Measurements from ENCODE around the gene CCL19.

The CCL19 gene

DNA sequence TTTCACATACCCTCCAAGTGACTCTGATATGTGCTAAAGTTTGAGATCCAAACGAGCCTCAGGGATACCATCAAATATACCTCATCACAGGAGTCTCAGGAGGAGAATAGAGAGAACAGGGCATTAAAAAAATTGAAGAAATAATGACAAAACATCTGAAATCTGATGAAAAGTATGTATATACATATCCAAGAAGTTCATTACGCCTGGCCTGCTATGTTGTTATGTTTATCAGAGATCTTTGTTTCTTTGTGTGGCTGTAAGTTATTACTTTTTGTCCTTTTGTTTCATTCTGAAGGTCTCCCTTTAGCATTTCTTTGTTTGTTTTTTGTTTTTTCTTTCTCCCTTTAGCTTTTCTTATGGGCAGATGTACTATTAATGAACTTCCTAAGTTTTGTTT, 2.5 kb upstream of the CCL19 start:
- no peak overlapping the region for H3K4me3 ChIP-seq (ENCODE audit: low read depth, low read length)
- no peak for DNase-seq (ENCODE audit: low read depth, low spot score)
- in situ Hi-C loops (cut with HindIII; ENCODE audit: low sequenced_read_pairs), result no loop called here
- TF ChIP-seq, protein P1, sequence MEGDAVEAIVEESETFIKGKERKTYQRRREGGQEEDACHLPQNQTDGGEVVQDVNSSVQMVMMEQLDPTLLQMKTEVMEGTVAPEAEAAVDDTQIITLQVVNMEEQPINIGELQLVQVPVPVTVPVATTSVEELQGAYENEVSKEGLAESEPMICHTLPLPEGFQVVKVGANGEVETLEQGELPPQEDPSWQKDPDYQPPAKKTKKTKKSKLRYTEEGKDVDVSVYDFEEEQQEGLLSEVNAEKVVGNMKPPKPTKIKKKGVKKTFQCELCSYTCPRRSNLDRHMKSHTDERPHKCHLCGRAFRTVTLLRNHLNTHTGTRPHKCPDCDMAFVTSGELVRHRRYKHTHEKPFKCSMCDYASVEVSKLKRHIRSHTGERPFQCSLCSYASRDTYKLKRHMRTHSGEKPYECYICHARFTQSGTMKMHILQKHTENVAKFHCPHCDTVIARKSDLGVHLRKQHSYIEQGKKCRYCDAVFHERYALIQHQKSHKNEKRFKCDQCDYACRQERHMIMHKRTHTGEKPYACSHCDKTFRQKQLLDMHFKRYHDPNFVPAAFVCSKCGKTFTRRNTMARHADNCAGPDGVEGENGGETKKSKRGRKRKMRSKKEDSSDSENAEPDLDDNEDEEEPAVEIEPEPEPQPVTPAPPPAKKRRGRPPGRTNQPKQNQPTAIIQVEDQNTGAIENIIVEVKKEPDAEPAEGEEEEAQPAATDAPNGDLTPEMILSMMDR (IDR thresholded peaks at IDR 0.05; ENCODE audit: low read depth, low read length), result no peak

DNA sequence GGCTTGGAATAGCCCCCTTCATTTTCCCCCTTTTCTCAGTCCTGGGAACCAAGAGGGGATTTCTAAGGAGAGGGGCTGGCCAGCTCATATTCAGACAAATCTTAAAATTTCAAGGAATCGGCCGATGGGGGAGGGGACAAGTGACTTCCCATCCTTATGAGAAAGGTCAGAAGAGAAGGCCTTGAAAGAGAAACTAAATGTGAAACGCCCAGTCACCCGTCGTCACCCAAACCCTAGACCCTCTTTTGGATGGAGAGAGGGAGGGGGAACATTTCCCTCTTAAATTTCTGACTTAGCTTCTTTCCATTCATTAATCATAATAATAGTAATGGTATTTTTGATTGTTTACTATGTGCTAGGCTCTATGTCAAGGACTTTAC, 850 bp upstream of the CCL19 start:
- TF ChIP-seq, protein P1 (IDR thresholded peaks at IDR 0.05; ENCODE audit: low read depth, low read length), result no peak
- DNase-seq (ENCODE audit: low read depth, low spot score), result no peak
- in situ Hi-C loops (cut with HindIII; ENCODE audit: low sequenced_read_pairs), result no loop called here
- no peak overlapping the region for H3K4me3 ChIP-seq (ENCODE audit: low read depth, low read length)

DNA sequence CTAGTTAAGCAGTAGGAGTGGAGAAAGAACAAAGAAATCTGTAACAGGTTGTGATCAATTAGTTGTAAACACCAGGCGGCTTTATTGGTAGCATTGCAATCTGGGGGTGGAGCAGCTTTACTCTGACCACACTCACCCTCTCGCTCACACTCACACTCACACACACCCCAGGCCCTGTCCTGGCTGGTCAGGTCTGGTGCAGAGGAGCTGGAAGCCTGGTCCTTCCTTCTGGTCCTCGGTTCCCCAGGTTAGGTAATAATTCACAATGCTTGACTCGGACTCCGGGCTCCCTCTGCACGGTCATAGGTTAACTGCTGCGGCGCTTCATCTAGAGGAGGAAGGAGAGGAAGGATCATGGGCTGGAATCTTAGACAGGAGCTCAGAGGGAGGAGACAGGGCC, 1.6 kb downstream of the CCL19 start:
- H3K4me3 ChIP-seq (ENCODE audit: low read depth, low read length), result no peak overlapping the region
- TF ChIP-seq, protein P1 (IDR thresholded peaks at IDR 0.05; ENCODE audit: low read depth, low read length), result no peak
- no peak for DNase-seq (ENCODE audit: low read depth, low spot score)
- in situ Hi-C loops (cut with HindIII; ENCODE audit: low sequenced_read_pairs), result no loop called here

DNA sequence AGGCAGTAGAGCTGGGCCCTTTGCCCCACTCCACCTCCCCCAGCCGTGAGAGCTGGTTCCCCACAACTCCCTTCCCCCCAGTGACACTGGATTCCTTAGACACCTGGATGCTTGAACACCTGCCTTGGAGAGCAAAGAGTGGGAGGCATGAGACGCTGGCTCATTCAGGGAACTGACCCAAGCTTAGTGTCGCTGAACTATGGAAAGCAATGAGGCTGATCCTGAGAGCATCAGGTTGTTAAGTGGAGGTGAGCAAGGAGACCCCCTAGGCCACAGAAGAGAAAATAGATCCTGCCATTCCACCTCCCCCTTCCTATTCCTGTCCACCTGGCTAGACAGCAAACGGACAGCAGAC, 2.0 kb downstream of the CCL19 start:
- TF ChIP-seq, protein P1 (IDR thresholded peaks at IDR 0.05; ENCODE audit: low read depth, low read length), result no peak
- no peak for DNase-seq (ENCODE audit: low read depth, low spot score)
- no peak overlapping the region for H3K4me3 ChIP-seq (ENCODE audit: low read depth, low read length)
- in situ Hi-C loops (cut with HindIII; ENCODE audit: low sequenced_read_pairs), result no loop called here

DNA sequence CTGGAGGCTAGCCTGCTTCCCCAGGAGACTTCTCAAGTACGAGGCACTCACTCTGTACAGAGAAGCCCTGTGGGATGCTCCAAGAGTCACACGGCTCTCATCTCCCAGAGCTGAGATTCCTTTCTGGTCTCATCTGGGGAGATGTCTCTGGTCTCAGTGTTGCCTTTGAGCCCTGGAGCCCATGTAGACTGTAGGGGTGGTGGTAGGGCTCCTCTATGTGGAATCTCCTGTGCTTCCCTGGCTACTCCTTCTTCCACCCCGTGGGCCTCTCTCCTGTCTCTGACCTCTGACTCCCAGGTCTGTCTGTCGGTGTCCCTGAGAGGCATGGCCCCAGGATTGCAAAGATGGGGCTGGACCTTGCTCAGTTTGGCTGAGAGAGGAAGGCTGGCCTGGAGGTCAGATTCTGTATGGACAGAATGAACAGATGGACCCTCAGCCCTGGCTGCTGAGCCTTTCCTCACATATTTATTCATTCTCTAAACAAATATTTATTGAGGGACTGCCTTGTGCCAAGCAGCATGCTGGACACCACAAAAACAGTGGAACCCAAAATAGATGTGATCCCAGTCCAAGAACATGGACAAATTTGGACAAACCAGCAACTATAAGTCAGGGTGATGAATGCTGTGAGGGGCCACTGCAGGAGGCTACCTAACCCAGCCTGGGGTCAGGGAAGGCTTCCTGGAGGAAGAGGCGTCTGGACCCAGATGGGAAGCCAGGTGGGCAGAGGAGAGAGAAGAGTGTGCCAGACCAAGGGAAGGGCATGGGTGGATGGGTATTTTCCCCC, 2.6 kb downstream of the CCL19 start:
- TF ChIP-seq, protein P1 (IDR thresholded peaks at IDR 0.05; ENCODE audit: low read depth, low read length), result no peak
- H3K4me3 ChIP-seq (ENCODE audit: low read depth, low read length), result no peak overlapping the region
- DNase-seq (ENCODE audit: low read depth, low spot score), result no peak
- in situ Hi-C loops (cut with HindIII; ENCODE audit: low sequenced_read_pairs), result no loop called here

DNA sequence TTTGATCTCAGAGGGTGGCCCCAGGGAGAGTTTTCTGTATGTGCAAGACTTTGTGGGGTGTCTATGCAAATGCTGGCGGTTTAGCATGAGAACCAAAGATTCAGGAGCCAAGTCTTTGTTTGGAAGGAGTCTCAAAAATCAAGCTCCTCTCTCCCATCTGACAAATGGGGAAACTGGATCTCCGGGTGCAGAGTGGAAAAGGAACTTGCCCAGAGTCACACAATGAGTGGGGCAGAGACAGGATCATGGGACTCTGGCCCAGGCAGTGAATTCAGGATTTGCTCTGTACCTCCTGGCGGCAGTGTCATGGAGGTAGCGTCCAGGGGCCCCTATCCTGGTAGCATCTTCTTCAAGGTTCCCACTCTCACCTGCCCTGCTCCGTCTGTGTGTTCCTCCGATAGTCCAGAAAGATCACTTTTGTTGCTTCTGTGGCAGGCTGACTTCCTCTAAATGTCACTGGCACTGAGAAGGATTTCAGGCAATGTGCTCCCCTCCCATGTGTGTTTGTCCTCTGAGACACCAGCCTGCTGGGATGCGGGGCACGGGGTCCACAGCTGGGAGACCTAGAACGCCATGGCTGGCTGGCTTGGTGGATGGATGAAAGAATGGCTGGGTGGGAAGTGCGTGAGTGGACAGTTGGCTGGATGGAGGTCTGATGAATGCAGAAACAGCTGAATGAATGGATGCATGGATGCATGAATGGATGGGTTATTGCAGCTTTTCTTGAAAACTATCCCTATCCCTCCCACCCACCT, 3.6 kb downstream of the CCL19 start:
- in situ Hi-C loops (cut with HindIII; ENCODE audit: low sequenced_read_pairs), result no loop called here
- no peak overlapping the region for H3K4me3 ChIP-seq (ENCODE audit: low read depth, low read length)
- DNase-seq (ENCODE audit: low read depth, low spot score), result no peak
- TF ChIP-seq, protein P1 (IDR thresholded peaks at IDR 0.05; ENCODE audit: low read depth, low read length), result no peak

Data from astrocyte of the spinal cord (primary cell).